ENCODE results near the gene HES6.

The HES6 gene

GRCh38 chr2:238226698-238227586, 12.9 kb downstream of the HES6 start:
- Histone ChIP-seq H3K9me3 (ENCODE audit: insufficient read depth, low read depth, low read length) (no peaks in the 10 kb centered on the region), H3K4me3 (ENCODE audit: low read length, poor library complexity, severe bottlenecking) (no peak overlapping the region), H2AFZ (ENCODE audit: low read length) (no peak overlapping the region), H3K79me2 (ENCODE audit: insufficient read depth, low read length) (no peaks in the 10 kb centered on the region), H3K4me1 (ENCODE audit: insufficient read depth, low read length, poor library complexity, severe bottlenecking) (no peaks in the 10 kb centered on the region), H4K20me1 (ENCODE audit: insufficient read depth, low read length, poor library complexity, severe bottlenecking) (no peaks in the 10 kb centered on the region), H3K36me3 (ENCODE audit: insufficient read depth, low read length) (no peaks in the 10 kb centered on the region), H3K9me2 (replicated peaks; ENCODE audit: low read depth, low read length) (no peaks in the 10 kb centered on the region), H3K27me3 (ENCODE audit: insufficient read depth, low read length, poor library complexity, severe bottlenecking) (no peaks in the 10 kb centered on the region), H3F3A (ENCODE audit: low read depth) (no peaks in the 10 kb centered on the region), H3K9ac (ENCODE audit: low read depth, low read length, poor library complexity, severe bottlenecking) (no peak overlapping the region), H3K4me2 (ENCODE audit: low read depth, low read length, poor library complexity, severe bottlenecking) (no peak overlapping the region)
- no peak for TF ChIP-seq CTCF (conservative IDR thresholded peaks at IDR 0.05; ENCODE audit: low read length)
- TF ChIP-seq EZH2phosphoT487 (IDR thresholded peaks at IDR 0.05; ENCODE audit: borderline replicate concordance) = no peak

- Histone ChIP-seq H3K9me3 (ENCODE audit: insufficient read depth, low read depth, low read length) (no peaks in the 10 kb centered on the region), H3K4me1 (ENCODE audit: insufficient read depth, low read length, poor library complexity, severe bottlenecking) (no peaks in the 10 kb centered on the region), H3K9me2 (replicated peaks; ENCODE audit: low read depth, low read length) (no peaks in the 10 kb centered on the region), H3K9ac (ENCODE audit: low read depth, low read length, poor library complexity, severe bottlenecking) (no peak overlapping the region), H3K4me3 (ENCODE audit: low read length, poor library complexity, severe bottlenecking) (no peak overlapping the region), H3K36me3 (ENCODE audit: insufficient read depth, low read length) (no peaks in the 10 kb centered on the region), H2AFZ (ENCODE audit: low read length) (no peak overlapping the region), H3K79me2 (ENCODE audit: insufficient read depth, low read length) (no peaks in the 10 kb centered on the region), H3K27me3 (ENCODE audit: insufficient read depth, low read length, poor library complexity, severe bottlenecking) (no peaks in the 10 kb centered on the region), H3K4me2 (ENCODE audit: low read depth, low read length, poor library complexity, severe bottlenecking) (no peak overlapping the region), H4K20me1 (ENCODE audit: insufficient read depth, low read length, poor library complexity, severe bottlenecking) (no peaks in the 10 kb centered on the region), H3F3A (ENCODE audit: low read depth) (no peaks in the 10 kb centered on the region)
- TF ChIP-seq CTCF (conservative IDR thresholded peaks at IDR 0.05; ENCODE audit: low read length) = no peak
- no peak for TF ChIP-seq EZH2phosphoT487 (IDR thresholded peaks at IDR 0.05; ENCODE audit: borderline replicate concordance)
These were observed 13.7 kb downstream of the HES6 start for GRCh38 chr2:238225911-238226697.

- H2AFZ ChIP-seq (ENCODE audit: low read length) = no peak overlapping the region
- no peaks in the 10 kb centered on the region for H3K4me1 ChIP-seq (ENCODE audit: insufficient read depth, low read length, poor library complexity, severe bottlenecking)
- H3K4me3 ChIP-seq (ENCODE audit: low read length, poor library complexity, severe bottlenecking) = no peak overlapping the region
- H3F3A ChIP-seq (ENCODE audit: low read depth) = no peaks in the 10 kb centered on the region
- no peaks in the 10 kb centered on the region for H3K36me3 ChIP-seq (ENCODE audit: insufficient read depth, low read length)
- H3K9ac ChIP-seq (ENCODE audit: low read depth, low read length, poor library complexity, severe bottlenecking) = no peak overlapping the region
- H3K27me3 ChIP-seq (ENCODE audit: insufficient read depth, low read length, poor library complexity, severe bottlenecking) = no peaks in the 10 kb centered on the region
- no peaks in the 10 kb centered on the region for H3K9me2 ChIP-seq (replicated peaks; ENCODE audit: low read depth, low read length)
- no peaks in the 10 kb centered on the region for H3K9me3 ChIP-seq (ENCODE audit: insufficient read depth, low read depth, low read length)
- H3K79me2 ChIP-seq (ENCODE audit: insufficient read depth, low read length) = no peaks in the 10 kb centered on the region
- TF ChIP-seq CTCF (conservative IDR thresholded peaks at IDR 0.05; ENCODE audit: low read length) = no peak
- TF ChIP-seq EZH2phosphoT487 (IDR thresholded peaks at IDR 0.05; ENCODE audit: borderline replicate concordance) = no peak
- H3K4me2 ChIP-seq (ENCODE audit: low read depth, low read length, poor library complexity, severe bottlenecking) = no peak overlapping the region
- no peaks in the 10 kb centered on the region for H4K20me1 ChIP-seq (ENCODE audit: insufficient read depth, low read length, poor library complexity, severe bottlenecking)
These were observed 14.7 kb downstream of the HES6 start for GRCh38 chr2:238225121-238225520.

Measured in Loucy (cell line).